Panc1 (cell line): Measurements from ENCODE around the gene HDAC11.

Experiments used
- CTCF ChIP-seq: fragments of 450-650 bp; IDR thresholded peaks from 2 replicates; pipeline ENCODE4 v1.5.1; 2017; ENCODE audit warnings: mild to moderate bottlenecking
- POLR2AphosphoS5 ChIP-seq: IDR thresholded peaks from 2 replicates; pipeline ENCODE4 v1.6.1; 2012; ENCODE audit warnings: mild to moderate bottlenecking, low read depth, low read length, moderate library complexity
- REST ChIP-seq, 2 experiments: IDR thresholded peaks; 2 replicates each; pipeline ENCODE4 v1.6.1; 2011 to 2012; ENCODE audit warnings: low read depth in 2 of 2, control low read depth in 1 of 2, low read length in 1 of 2, mild to moderate bottlenecking in 1 of 2, moderate library complexity in 1 of 2; ENCODE audit not compliant: insufficient read depth in 1 of 2
- SIN3A ChIP-seq: IDR thresholded peaks from 2 replicates; pipeline ENCODE4 v1.6.1; 2012; ENCODE audit warnings: low read depth, mild to moderate bottlenecking, low read length, moderate library complexity, borderline replicate concordance; ENCODE audit not compliant: insufficient read depth

- TF ChIP-seq CTCF (no peak), SIN3A (no peak), REST (IDR thresholded peaks at IDR 0.05; ENCODE audit: insufficient read depth in 1 of 2, low read depth in 2 of 2, low read length in 1 of 2) (no peak), POLR2AphosphoS5 (no peak)
These were observed 7.8 kb upstream of the HDAC11 start for GRCh38 chr3:13472286-13472685.
